HepG2 (cell line): ENCODE measurements around the gene TAF6L. TPM values are rescaled to one million over a fixed set of nuclear protein-coding genes. Genes with fewer than 3 reads are reported as not detected.

Experiments
- ATF7-NPFF ChIP-seq: sonication (generic); formaldehyde crosslinking; IDR thresholded peaks from 2 replicates; pipeline ENCODE4 v1.8.1; 2023; ENCODE audit warnings: mild to moderate bottlenecking, low read depth, missing genetic modification reagents, moderate library complexity
- CHD4 ChIP-seq: fragments of 200-600 bp; sonication (generic); IDR thresholded peaks from 2 replicates; pipeline ENCODE4 v1.7.0; 2017; ENCODE audit warnings: mild to moderate bottlenecking, low read length, borderline replicate concordance
- HOXA5 ChIP-seq: sonication (generic); formaldehyde crosslinking; IDR thresholded peaks from 2 replicates; pipeline ENCODE4 v1.4.0; 2020; ENCODE audit warnings: missing genetic modification reagents
- MTA3 ChIP-seq: sonication (generic); formaldehyde crosslinking; IDR thresholded peaks from 2 replicates; pipeline ENCODE4 v1.4.0; 2020; ENCODE audit warnings: missing genetic modification reagents
- RARA ChIP-seq: IDR thresholded peaks from 2 replicates; pipeline ENCODE4 v1.6.1; 2016; ENCODE audit warnings: missing genetic modification reagents, missing compliant biosample characterization
- RCOR2 ChIP-seq: IDR thresholded peaks from 2 replicates; pipeline ENCODE4 v1.6.1; 2016; ENCODE audit warnings: missing biosample characterization, missing genetic modification reagents
- SKI ChIP-seq: fragments of 450-650 bp; IDR thresholded peaks from one replicate; pipeline ENCODE4 v1.6.1; 2018; ENCODE audit warnings: mild to moderate bottlenecking; ENCODE audit not compliant: partially characterized antibody
- SRSF1 ChIP-seq: fragments of 200-400 bp; formaldehyde crosslinking; optimal IDR thresholded peaks from 2 replicates; pipeline ENCODE3; 2017; ENCODE audit warnings: mild to moderate bottlenecking, low read depth, low read length, moderate library complexity
- ZBTB44 ChIP-seq: sonication (generic); formaldehyde crosslinking; IDR thresholded peaks from 2 replicates; pipeline ENCODE4 v1.4.0; 2020; ENCODE audit warnings: missing genetic modification reagents
- ZNF121 ChIP-seq: sonication (generic); formaldehyde crosslinking; IDR thresholded peaks from 2 replicates; pipeline ENCODE4 v1.5.0; 2020; ENCODE audit warnings: mild to moderate bottlenecking, missing genetic modification reagents
- ZNF615 ChIP-seq: sonication (generic); formaldehyde crosslinking; IDR thresholded peaks from 2 replicates; pipeline ENCODE4 v1.5.0; 2020; ENCODE audit warnings: mild to moderate bottlenecking, missing genetic modification reagents, borderline replicate concordance
- ZNF644 ChIP-seq: IDR thresholded peaks from 2 replicates; pipeline ENCODE4 v1.6.1; 2016; ENCODE audit warnings: low read depth
- ZNF7 ChIP-seq: IDR thresholded peaks from 2 replicates; pipeline ENCODE4 v1.6.1; 2016; ENCODE audit warnings: missing biosample characterization, missing genetic modification reagents
- ZNF776 ChIP-seq: sonication (generic); formaldehyde crosslinking; IDR thresholded peaks from 2 replicates; pipeline ENCODE4 v1.4.0; 2020; ENCODE audit warnings: mild to moderate bottlenecking, missing genetic modification reagents
- ZNF878 ChIP-seq: sonication (generic); formaldehyde crosslinking; IDR thresholded peaks from 2 replicates; pipeline ENCODE4 v1.8.1; 2023; ENCODE audit warnings: mild to moderate bottlenecking, missing genetic modification reagents, moderate library complexity
- ZSCAN9 ChIP-seq: IDR thresholded peaks from 2 replicates; pipeline ENCODE4 v1.6.1; 2016; ENCODE audit warnings: borderline replicate concordance
- polyA plus RNA-seq, 8 experiments: library from polyadenylated mRNA; depleted of rRNA in 3 of 8; stranded (reverse) in 7 of 8; unstranded in 1 of 8; fragments of >200 nt; fragmentation: Illumina TruSeq in 4 of 8; extraction: Trizol in 4 of 8; gene quantifications; 2 replicates each; pipeline versions ENCODE4 v1.2.1 to v1.2.3, GENCODE V29; 2011 to 2016; ENCODE audit warnings: low read depth in 4 of 8, missing spikeins in 1 of 8, mixed read lengths in 1 of 8; ENCODE audit not compliant: insufficient read depth in 1 of 8
- total RNA-seq, 5 experiments: library from RNA; depleted of rRNA; stranded (reverse); fragments of >200 nt; fragmentation: Illumina TruSeq; extraction: Trizol; gene quantifications; 2 replicates each; pipeline ENCODE4 v1.2.3, GENCODE V29; 2016; ENCODE audit warnings: low read depth in 1 of 5
- TF ChIP-seq, protein P1 (sequence below): sonication (generic); formaldehyde crosslinking; conservative IDR thresholded peaks from 2 replicates; pipeline ENCODE4 v1.4.0; 2020; ENCODE audit warnings: mild to moderate bottlenecking, missing genetic modification reagents, moderate library complexity
- TF ChIP-seq, protein P2 (sequence below): sonication (generic); formaldehyde crosslinking; IDR thresholded peaks from 2 replicates; pipeline ENCODE4 v1.4.0; 2020; ENCODE audit warnings: mild to moderate bottlenecking, low read depth, missing genetic modification reagents
- TF ChIP-seq, protein P3 (sequence below): sonication (generic); formaldehyde crosslinking; IDR thresholded peaks from 2 replicates; pipeline ENCODE4 v1.5.0; 2020; ENCODE audit warnings: missing genetic modification reagents, mild to moderate bottlenecking, borderline replicate concordance
- TF ChIP-seq, protein P4 (sequence below): sonication (generic); formaldehyde crosslinking; IDR thresholded peaks from 2 replicates; pipeline ENCODE4 v1.5.0; 2020; ENCODE audit warnings: missing genetic modification reagents

Gene TAF6L
- total and polyA plus RNA-seq, 2 of the 13 experiments (the other 11 are each of a cell fraction or from before 2014, with no cell fraction given): 12.6 to 19.4 TPM

DNA sequence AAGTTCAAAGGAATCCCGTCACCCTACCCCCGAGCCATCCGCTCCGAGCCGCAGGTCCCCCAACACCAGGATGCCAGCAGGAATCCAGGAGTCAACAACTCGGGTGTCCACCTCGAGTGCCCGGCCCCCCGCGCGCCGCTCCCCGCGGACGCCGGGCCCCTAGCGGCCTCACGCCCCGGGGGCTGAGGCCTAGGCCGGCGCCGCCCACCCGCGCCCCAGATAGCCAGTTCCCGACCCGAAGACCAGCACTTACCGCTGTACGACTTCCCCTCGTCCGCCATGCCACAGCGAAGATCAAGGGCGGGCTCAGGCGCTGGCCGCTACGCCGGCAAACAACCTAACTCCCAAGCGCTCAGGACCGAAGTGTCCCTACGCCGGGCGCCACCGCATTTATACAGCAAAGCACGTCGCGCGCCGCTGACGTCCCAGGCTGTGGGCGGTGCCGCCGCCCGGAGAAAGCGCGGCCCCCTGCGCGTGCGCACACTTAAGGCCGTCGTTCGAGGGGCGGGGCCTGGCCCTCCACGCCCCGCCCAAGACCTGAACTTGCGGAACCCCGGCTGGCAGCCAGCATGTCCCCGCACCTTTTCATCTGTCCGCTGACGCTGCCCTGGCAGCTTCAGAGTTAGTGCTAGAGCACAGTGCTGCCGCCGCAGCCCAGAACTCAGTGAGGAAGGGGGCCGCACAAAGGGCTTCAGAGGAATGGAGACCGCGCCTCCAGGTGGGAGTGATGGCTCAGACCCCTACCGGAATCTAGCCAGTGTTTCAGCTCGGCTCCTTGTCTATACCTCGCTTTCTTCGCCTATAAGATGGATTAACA lies 34.1 kb downstream of the TAF6L start, which contains the start of gene NXF1 (continued):
- peak; percentile 96 for TF ChIP-seq SRSF1
- TF ChIP-seq, protein P1, sequence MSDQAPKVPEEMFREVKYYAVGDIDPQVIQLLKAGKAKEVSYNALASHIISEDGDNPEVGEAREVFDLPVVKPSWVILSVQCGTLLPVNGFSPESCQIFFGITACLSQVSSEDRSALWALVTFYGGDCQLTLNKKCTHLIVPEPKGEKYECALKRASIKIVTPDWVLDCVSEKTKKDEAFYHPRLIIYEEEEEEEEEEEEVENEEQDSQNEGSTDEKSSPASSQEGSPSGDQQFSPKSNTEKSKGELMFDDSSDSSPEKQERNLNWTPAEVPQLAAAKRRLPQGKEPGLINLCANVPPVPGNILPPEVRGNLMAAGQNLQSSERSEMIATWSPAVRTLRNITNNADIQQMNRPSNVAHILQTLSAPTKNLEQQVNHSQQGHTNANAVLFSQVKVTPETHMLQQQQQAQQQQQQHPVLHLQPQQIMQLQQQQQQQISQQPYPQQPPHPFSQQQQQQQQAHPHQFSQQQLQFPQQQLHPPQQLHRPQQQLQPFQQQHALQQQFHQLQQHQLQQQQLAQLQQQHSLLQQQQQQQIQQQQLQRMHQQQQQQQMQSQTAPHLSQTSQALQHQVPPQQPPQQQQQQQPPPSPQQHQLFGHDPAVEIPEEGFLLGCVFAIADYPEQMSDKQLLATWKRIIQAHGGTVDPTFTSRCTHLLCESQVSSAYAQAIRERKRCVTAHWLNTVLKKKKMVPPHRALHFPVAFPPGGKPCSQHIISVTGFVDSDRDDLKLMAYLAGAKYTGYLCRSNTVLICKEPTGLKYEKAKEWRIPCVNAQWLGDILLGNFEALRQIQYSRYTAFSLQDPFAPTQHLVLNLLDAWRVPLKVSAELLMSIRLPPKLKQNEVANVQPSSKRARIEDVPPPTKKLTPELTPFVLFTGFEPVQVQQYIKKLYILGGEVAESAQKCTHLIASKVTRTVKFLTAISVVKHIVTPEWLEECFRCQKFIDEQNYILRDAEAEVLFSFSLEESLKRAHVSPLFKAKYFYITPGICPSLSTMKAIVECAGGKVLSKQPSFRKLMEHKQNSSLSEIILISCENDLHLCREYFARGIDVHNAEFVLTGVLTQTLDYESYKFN: 0 out of 2 replicates have a peak, but pooled peaks have one; percentile 50
- TF ChIP-seq, protein P2, sequence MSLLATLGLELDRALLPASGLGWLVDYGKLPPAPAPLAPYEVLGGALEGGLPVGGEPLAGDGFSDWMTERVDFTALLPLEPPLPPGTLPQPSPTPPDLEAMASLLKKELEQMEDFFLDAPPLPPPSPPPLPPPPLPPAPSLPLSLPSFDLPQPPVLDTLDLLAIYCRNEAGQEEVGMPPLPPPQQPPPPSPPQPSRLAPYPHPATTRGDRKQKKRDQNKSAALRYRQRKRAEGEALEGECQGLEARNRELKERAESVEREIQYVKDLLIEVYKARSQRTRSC: 0 out of 2 replicates have a peak, but pooled peaks have one; percentile 68
- no peak for TF ChIP-seq RCOR2 (CRISPR knock-in tag)
- TF ChIP-seq RARA (CRISPR knock-in tag): peak; percentile 19; the same call in 1 of the 2 replicates
- TF ChIP-seq SKI: peak; percentile 38
- no peak for TF ChIP-seq ZNF644 (CRISPR knock-in tag)
- peak; percentile 60; the same call in 1 of the 2 replicates for TF ChIP-seq ZNF776 (CRISPR knock-in tag)
- peak; percentile 69; the same call in 1 of the 2 replicates for TF ChIP-seq ZSCAN9 (CRISPR knock-in tag)
- TF ChIP-seq, protein P3, sequence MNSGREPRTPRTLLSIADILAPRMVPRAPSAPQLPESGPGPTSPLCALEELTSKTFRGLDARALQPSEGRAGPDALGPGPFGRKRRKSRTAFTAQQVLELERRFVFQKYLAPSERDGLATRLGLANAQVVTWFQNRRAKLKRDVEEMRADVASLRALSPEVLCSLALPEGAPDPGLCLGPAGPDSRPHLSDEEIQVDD (CRISPR knock-in tag): 0 out of 2 replicates have a peak, but pooled peaks have one; percentile 76
- no peak for TF ChIP-seq ZNF121
- peak; percentile 94; the same call in 1 of the 2 replicates for TF ChIP-seq HOXA5
- peak; percentile 46; the same call in 1 of the 2 replicates for TF ChIP-seq ZNF878 (CRISPR knock-in tag)
- no peak for TF ChIP-seq CHD4
- TF ChIP-seq, protein P4, sequence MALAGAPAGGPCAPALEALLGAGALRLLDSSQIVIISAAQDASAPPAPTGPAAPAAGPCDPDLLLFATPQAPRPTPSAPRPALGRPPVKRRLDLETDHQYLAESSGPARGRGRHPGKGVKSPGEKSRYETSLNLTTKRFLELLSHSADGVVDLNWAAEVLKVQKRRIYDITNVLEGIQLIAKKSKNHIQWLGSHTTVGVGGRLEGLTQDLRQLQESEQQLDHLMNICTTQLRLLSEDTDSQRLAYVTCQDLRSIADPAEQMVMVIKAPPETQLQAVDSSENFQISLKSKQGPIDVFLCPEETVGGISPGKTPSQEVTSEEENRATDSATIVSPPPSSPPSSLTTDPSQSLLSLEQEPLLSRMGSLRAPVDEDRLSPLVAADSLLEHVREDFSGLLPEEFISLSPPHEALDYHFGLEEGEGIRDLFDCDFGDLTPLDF (CRISPR knock-in tag): peak; percentile 86
- 0 out of 2 replicates have a peak, but pooled peaks have one; percentile 29 for TF ChIP-seq ZNF7
- peak; percentile 74; the same call in 1 of the 2 replicates for TF ChIP-seq ZBTB44 (CRISPR knock-in tag)
- peak; percentile 97 for TF ChIP-seq ATF7-NPFF (CRISPR knock-in tag)
- TF ChIP-seq MTA3 (CRISPR knock-in tag): no peak
- no peak for TF ChIP-seq ZNF615 (CRISPR knock-in tag)
